Neural progenitor cell (in vitro differentiated cells): Measurements from ENCODE around the gene FUT4.

Experiments
- EZH2 ChIP-seq: fragments of 200-600 bp; sonication (generic); IDR thresholded peaks from 2 replicates; pipeline ENCODE4 v1.6.1; 2017; ENCODE audit warnings: antibody characterized with exemption, mild to moderate bottlenecking, moderate library complexity
- EZH2phosphoT487 ChIP-seq: fragments of 200-600 bp; sonication (generic); IDR thresholded peaks from 2 replicates; pipeline ENCODE4 v1.6.1; 2017; ENCODE audit warnings: antibody characterized with exemption
- TF ChIP-seq, protein P1 (sequence below): fragments of 200-600 bp; sonication (generic); IDR thresholded peaks from 2 replicates; pipeline ENCODE4 v1.5.1; 2017; ENCODE audit warnings: antibody characterized with exemption, mild to moderate bottlenecking

DNA sequence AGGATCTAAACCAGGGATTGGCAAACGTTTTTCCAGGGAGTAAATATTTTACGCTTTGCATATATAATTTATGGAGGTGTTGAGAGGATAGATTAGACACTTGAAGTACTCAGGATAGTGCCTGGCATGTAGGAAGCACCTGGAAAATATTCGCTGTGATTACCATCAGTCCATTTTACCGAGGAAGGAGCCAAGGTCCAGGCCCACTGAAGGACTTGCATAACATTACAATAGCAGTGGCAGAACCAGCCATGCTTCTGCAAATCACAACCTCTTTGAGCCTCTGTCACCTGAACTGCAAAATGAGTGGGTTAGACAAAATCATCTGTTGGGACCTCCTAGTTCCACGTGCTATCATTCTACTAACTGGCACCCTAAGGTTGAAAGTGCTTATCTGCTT, 5.4 kb downstream of the FUT4 start:
- TF ChIP-seq, protein P1, sequence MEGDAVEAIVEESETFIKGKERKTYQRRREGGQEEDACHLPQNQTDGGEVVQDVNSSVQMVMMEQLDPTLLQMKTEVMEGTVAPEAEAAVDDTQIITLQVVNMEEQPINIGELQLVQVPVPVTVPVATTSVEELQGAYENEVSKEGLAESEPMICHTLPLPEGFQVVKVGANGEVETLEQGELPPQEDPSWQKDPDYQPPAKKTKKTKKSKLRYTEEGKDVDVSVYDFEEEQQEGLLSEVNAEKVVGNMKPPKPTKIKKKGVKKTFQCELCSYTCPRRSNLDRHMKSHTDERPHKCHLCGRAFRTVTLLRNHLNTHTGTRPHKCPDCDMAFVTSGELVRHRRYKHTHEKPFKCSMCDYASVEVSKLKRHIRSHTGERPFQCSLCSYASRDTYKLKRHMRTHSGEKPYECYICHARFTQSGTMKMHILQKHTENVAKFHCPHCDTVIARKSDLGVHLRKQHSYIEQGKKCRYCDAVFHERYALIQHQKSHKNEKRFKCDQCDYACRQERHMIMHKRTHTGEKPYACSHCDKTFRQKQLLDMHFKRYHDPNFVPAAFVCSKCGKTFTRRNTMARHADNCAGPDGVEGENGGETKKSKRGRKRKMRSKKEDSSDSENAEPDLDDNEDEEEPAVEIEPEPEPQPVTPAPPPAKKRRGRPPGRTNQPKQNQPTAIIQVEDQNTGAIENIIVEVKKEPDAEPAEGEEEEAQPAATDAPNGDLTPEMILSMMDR = no peak
- no peak for TF ChIP-seq EZH2
- TF ChIP-seq EZH2phosphoT487 = no peak
